COLO668 (cell line): ENCODE measurements around the gene SCO2.
A peak's percentile ranks its signal among the peaks of the same experiment; 100 is the strongest.

Experiments used
- DNase-seq: peaks from one replicate; lab custom pipeline; 2025; ENCODE audit not compliant: unreplicated experiment; lab: John Stamatoyannopoulos, UW

SCO2 gene

DNA sequence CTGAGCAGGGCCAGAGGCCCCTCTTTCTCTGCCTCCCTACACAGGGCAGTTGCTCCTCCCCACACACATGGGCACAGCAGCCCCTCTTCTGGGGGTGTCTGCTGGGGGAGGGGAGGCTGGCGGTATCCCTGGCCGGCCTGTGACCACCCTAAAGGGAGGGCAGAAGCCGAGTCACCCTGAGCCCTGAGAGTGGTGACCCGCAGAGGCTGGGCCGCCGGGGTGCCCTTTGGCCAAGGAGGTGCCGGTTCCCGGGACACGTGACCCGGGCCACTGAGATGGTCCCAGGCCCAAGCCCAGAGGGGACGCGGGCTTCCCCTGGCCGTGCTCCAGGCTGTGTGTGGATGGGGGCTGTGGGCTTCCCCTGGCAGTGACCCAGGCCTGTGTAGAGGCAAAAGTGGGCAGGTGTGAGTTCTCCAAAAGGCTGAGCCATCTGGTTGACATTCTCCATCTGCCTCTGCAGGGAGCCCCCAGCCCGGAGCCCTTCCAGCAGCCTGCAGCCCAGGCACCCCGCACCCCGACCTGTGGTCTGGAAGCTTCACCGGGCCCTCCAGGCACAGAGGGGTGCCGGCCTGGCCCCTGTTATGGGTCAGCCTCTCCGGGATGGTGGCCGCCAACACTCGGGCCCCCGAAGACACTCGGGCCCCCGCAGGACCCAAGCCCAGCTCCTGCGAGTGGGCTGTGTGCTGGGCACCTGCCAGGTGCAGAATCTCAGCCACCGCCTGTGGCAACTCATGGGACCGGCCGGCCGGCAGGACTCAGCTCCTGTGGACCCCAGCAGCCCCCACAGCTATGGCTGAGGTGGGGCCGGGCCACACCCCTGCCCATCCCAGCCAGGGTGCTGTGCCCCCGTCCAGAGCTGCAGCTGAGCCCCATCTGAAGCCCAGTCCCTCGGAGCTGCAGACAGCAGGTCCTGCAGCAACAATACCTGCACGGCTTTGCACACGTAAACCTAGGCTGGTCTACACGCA lies 43.0 kb downstream of the SCO2 start:
- no peak for DNase-seq

DNA sequence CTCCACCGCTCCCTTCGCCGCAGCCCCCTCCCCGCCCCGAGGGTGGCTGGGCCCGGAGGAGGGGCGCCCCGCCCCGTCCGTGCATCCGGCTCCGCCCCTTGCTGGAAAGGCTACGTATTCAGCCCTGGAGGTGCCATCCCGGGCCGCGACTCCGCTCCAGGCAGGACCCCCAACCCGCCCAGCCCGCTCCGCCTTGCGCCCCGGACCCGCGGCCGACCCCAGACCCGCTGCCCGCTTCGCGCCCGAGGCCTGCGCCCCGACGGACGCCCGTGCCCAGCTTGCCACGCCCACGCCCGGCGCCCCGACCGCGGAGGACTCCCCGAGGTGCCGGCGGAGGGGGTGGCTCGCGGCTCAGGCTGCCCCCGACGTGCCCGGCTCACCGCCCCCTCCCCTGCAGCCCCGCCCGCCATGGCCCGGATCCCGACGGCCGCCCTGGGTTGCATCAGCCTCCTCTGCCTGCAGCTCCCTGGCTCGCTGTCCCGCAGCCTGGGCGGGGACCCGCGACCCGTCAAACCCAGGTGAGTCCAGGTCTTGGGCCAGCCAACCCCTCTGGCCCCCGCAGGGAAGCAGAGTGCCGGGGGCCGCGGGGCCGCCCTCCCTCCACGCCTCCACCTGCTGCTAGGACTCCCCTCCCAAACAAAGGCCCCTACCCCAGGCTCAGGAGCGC lies 43.8 kb downstream of the SCO2 start, which contains the start of gene ADM2:
Gene ADM2 (plus strand): TSS at position 104 of the 667 bp plus-strand sequence. CDS start 305 bp downstream, at position 409.
- DNase-seq, result peak; percentile 36

DNA sequence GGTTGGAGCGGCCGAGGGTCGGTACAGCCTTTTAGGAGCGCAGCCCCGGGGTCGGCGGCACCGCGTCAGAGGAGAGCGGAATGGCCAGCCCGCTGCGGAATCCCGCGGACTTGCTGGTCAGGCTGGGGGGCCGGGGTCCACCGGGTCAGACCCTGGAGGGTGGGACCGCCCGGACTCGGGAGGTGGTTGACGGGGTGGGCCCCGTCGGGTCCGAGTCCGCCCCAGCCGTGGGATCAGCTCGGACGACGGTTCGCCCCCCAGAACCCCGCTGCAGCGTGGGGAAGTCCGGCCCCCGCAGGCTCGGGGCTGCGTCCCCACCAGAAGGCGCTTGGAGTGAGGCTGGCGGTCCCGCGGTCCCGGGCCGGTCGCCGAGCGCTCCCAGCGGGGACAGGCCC lies 44.4 kb downstream of the SCO2 start:
- no peak for DNase-seq

DNA sequence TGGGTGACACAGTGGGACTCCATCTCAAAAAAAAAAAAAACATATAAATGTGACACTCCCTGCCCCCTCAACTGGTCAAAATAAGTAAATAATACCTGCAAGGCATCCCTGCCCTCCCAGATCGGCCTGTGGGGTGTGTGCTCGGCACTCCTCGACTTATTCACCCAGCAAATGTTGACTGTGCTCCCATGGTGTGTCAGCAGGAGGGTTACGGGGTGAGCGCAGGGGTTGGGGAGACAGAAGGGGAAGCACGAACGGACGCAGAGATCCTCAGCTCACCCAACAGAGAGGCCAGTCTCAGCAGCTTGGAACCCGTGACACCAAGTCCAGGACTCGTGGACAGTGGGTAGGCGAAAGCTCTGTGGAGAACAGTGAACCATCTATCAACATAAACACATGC lies 45.7 kb downstream of the SCO2 start:
- no peak for DNase-seq

DNA sequence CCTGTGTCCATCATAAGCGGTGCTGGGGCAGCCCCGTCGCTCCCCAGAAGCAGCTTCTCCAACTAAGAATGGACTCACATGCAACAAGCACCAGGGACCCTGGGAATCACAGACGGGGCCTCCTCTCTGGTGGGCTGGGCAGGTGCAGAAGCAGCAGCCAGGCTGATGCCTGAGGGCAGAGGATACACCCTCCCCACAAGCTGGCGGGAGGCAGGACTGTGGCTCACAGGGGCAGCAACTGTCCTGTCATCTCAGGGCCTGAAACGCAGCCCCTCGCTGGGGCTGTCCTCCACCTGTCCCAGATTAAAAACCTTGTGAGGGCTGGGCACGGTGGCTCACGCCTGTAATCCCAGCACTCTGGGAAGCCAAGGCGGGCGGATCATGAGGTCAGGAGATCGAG lies 47.5 kb downstream of the SCO2 start:
- DNase-seq, result no peak

DNA sequence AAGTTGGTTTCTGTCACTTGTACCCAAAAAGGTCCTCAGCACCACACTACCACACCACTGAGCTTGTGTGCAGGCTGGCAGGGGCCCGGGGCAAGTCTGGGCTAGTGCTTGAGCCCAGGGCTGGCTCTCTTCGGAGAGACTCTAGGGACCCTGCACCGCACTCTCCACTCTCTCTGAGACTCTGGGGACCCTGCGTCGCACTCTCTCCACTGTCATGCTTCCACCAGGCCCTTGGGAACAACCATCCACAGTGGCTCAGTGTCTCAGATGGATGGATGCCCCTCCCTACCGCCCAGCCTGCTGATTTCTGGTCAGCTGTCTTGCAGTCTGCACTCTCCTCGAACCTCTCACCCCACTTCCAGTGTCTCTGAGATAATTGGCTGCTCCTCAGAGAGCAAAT lies 48.5 kb downstream of the SCO2 start:
- DNase-seq, result no peak

DNA sequence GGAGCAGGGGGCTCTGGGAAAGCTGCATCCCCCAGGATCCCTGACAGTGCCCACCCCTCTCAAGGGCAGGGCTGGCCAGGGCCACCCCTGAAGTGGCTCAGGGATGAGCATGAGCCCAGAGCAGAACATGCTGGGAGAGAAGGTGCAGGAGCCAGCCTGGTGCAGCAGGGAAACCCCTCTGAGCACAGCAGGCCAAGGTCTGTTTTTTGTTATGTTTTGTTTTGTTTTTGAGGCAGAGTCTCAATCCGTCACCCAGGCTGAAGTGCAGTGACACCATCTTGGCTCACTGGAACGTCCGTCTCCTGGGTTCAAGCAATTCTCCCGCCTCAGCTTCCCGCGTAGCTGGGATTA lies 49.8 kb downstream of the SCO2 start:
- no peak for DNase-seq

DNA sequence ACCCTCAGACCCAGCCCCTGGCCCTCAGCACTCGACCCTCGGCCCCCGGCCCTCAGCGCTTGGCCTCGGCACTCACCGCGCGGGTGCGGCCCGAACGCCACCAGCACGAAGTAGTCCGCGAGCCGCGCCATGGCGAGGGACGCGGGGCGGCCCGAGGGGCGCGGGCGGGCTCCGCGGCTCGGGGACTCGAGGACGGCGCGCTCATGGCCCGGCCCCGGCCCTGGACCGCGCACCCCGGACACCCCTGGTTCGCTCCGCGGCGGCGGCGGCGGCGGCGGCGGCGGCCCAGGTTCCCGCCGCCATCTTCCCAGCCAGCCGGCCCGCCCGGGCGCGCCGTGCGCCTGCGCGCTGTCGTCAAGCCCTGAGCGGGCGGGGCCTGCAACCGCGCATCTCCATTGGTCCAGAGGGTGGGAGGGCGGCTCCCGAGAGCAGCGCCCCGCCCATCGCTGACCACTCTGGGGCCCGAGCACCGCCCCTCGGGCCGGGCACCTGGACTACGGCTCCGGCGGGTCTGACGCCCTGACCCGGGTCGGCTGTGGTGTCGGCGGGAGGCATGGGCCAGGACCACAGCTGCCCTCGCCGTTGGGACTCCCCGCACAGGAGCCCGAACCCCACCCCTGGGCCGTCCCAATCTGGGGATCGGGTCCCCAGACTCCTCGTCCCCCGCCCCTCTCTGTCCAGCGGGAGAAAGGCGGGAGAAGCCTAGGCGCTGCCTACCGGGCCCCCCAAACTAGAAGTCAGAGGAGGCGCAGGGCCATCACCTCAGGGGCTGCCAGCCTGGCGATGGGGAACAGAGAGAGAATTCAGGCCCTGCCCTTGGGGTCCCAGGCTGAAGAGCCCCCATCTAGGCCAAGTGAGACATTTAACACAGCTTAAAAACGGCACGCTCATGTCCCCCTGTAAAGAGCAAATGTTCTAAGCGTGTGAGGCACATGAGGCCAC lies 50.4 kb downstream of the SCO2 start, which contains the start of gene SBF1:
Gene SBF1 (minus strand): TSS at position 326 of the 942 bp plus-strand sequence. CDS start 195 bp downstream, at position 131.
- DNase-seq, result peak; percentile 95

DNA sequence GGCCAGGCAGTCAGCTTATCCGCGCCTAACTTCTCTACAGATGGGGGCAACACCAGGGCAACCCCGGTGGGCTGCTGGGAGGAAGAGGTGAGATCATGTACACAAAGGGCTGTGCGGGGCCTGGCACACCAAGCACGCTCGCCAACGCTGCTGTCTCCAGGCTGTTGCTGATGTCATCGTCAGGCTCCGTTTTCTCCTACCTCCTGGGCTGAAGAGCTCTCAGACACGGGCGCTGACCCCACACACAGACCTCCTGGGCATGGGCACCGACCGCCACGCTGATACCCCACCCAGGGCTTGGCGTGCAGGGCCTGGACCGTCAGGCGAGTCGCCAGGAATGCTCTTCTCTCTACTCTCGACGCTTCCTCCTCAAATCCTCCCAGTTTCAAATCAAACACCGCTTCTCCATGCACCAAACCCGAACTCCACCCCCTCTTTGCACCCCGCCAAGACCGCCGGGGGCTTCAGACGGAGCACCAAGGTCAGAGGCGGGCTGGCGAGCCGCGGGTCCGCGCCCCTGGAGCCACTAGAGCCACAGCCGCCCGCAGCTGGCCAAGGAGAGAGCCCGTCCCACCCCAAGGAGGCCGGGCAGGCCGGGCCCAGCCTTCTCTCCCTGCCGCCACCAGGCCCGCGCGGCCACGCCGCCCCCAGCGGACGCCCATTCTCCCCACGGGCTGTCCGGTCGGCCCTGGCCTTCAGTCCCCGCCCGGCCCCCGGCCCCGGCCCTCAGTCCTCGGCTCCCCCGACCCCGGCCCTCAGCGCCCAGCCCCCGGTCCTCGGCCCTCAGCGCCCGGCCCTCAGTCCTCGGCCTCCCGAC lies 51.3 kb downstream of the SCO2 start:
- DNase-seq, result peak; percentile 46
